Measurements from ENCODE around the gene NR3C1.
A peak's percentile ranks its signal among the peaks of the same experiment; 100 is the strongest.
"Not testable (repeated sequence)": the region's sequence is repeated elsewhere in the genome, so short reads cannot be mapped to it uniquely, and the experiment has no call there.

NR3C1 gene

GRCh38 chr5:143341807-143342570, 61.5 kb downstream of the NR3C1 start:
- DNase-seq (ENCODE audit: low read depth): peak; percentile 52
- Histone ChIP-seq H3K36me3 (ENCODE audit: control insufficient read depth, insufficient read depth, low read length, severe bottlenecking) (no peaks in the 10 kb centered on the region), H3K9ac (ENCODE audit: low read length) (no peak overlapping the region), H3K9me3 (ENCODE audit: control insufficient read depth, low read length) (no peaks in the 10 kb centered on the region), H3K4me3 (ENCODE audit: low read length) (no peak overlapping the region), H3K4me1 (ENCODE audit: control insufficient read depth, insufficient read depth, low read length) (peaks cover 24% of the 10 kb centered on the region), H3K27me3 (replicated peaks; ENCODE audit: control insufficient read depth, insufficient read depth, low read length) (no peaks in the 10 kb centered on the region)

- DNase-seq (ENCODE audit: low read depth): no peak
- Histone ChIP-seq H3K27me3 (replicated peaks; ENCODE audit: control insufficient read depth, insufficient read depth, low read length) (no peaks in the 10 kb centered on the region), H3K4me1 (ENCODE audit: control insufficient read depth, insufficient read depth, low read length) (peaks cover 15% of the 10 kb centered on the region), H3K4me3 (ENCODE audit: low read length) (peak overlapping the region; percentile 27), H3K36me3 (ENCODE audit: control insufficient read depth, insufficient read depth, low read length, severe bottlenecking) (no peaks in the 10 kb centered on the region), H3K9me3 (ENCODE audit: control insufficient read depth, low read length) (no peaks in the 10 kb centered on the region), H3K9ac (ENCODE audit: low read length) (no peak overlapping the region)
Observed at GRCh38 chr5:143340891-143341685, 62.4 kb downstream of the NR3C1 start.

GRCh38 chr5:143338658-143339366, 64.7 kb downstream of the NR3C1 start:
- H3K4me3 ChIP-seq (ENCODE audit: low read length): no peak overlapping the region
- no peak overlapping the region for H3K9ac ChIP-seq (ENCODE audit: low read length)
- H3K36me3 ChIP-seq (ENCODE audit: control insufficient read depth, insufficient read depth, low read length, severe bottlenecking): no peaks in the 10 kb centered on the region
- DNase-seq (ENCODE audit: low read depth): peak; percentile 51
- H3K27me3 ChIP-seq (replicated peaks; ENCODE audit: control insufficient read depth, insufficient read depth, low read length): no peaks in the 10 kb centered on the region
- peaks cover 15% of the 10 kb centered on the region for H3K4me1 ChIP-seq (ENCODE audit: control insufficient read depth, insufficient read depth, low read length)
- no peaks in the 10 kb centered on the region for H3K9me3 ChIP-seq (ENCODE audit: control insufficient read depth, low read length)

- no peak for DNase-seq (ENCODE audit: low read depth)
- Histone ChIP-seq H3K27me3 (replicated peaks; ENCODE audit: control insufficient read depth, insufficient read depth, low read length) (no peaks in the 10 kb centered on the region), H3K36me3 (ENCODE audit: control insufficient read depth, insufficient read depth, low read length, severe bottlenecking) (no peaks in the 10 kb centered on the region)
Observed at GRCh38 chr5:143337946-143338345, 65.5 kb downstream of the NR3C1 start.

GRCh38 chr5:143336485-143336884, 67.0 kb downstream of the NR3C1 start:
- Histone ChIP-seq H3K4me3 (ENCODE audit: low read length) (no peak overlapping the region), H3K9me3 (ENCODE audit: control insufficient read depth, low read length) (no peaks in the 10 kb centered on the region), H3K4me1 (ENCODE audit: control insufficient read depth, insufficient read depth, low read length) (peaks cover 14% of the 10 kb centered on the region), H3K36me3 (ENCODE audit: control insufficient read depth, insufficient read depth, low read length, severe bottlenecking) (no peaks in the 10 kb centered on the region), H3K27me3 (replicated peaks; ENCODE audit: control insufficient read depth, insufficient read depth, low read length) (no peaks in the 10 kb centered on the region), H3K9ac (ENCODE audit: low read length) (no peak overlapping the region)
- no peak for DNase-seq (ENCODE audit: low read depth)

More at GRCh38 chr5:143337946-143338345, 65.5 kb downstream of the NR3C1 start:
- H3K4me3 ChIP-seq (ENCODE audit: low read length): no peak overlapping the region
- H3K4me1 ChIP-seq (ENCODE audit: control insufficient read depth, insufficient read depth, low read length): peaks cover 15% of the 10 kb centered on the region
- no peaks in the 10 kb centered on the region for H3K9me3 ChIP-seq (ENCODE audit: control insufficient read depth, low read length)
- no peak overlapping the region for H3K9ac ChIP-seq (ENCODE audit: low read length)

GRCh38 chr5:143334903-143335302, 68.6 kb downstream of the NR3C1 start:
- no peaks in the 10 kb centered on the region for H3K36me3 ChIP-seq (ENCODE audit: control insufficient read depth, insufficient read depth, low read length, severe bottlenecking)
- no peaks in the 10 kb centered on the region for H3K27me3 ChIP-seq (replicated peaks; ENCODE audit: control insufficient read depth, insufficient read depth, low read length)
- H3K9ac ChIP-seq (ENCODE audit: low read length): no peak overlapping the region
- no peak for DNase-seq (ENCODE audit: low read depth)
- no peaks in the 10 kb centered on the region for H3K9me3 ChIP-seq (ENCODE audit: control insufficient read depth, low read length)
- H3K4me1 ChIP-seq (ENCODE audit: control insufficient read depth, insufficient read depth, low read length): peaks cover 9% of the 10 kb centered on the region
- H3K4me3 ChIP-seq (ENCODE audit: low read length): no peak overlapping the region

GRCh38 chr5:143334380-143334779, 69.1 kb downstream of the NR3C1 start:
- H3K9ac ChIP-seq (ENCODE audit: low read length); H3K36me3 ChIP-seq (ENCODE audit: control insufficient read depth, insufficient read depth, low read length, severe bottlenecking): not testable (repeated sequence)

GRCh38 chr5:143331956-143332355, 71.5 kb downstream of the NR3C1 start:
- DNase-seq (ENCODE audit: low read depth): no peak
- Histone ChIP-seq H3K4me3 (ENCODE audit: low read length) (no peak overlapping the region), H3K9me3 (ENCODE audit: control insufficient read depth, low read length) (no peaks in the 10 kb centered on the region), H3K27me3 (replicated peaks; ENCODE audit: control insufficient read depth, insufficient read depth, low read length) (no peaks in the 10 kb centered on the region), H3K4me1 (ENCODE audit: control insufficient read depth, insufficient read depth, low read length) (peaks cover 26% of the 10 kb centered on the region), H3K9ac (ENCODE audit: low read length) (no peak overlapping the region), H3K36me3 (ENCODE audit: control insufficient read depth, insufficient read depth, low read length, severe bottlenecking) (no peaks in the 10 kb centered on the region)

More at GRCh38 chr5:143334380-143334779, 69.1 kb downstream of the NR3C1 start:
- not testable (repeated sequence) for H3K9me3 ChIP-seq (ENCODE audit: control insufficient read depth, low read length); H3K27me3 ChIP-seq (replicated peaks; ENCODE audit: control insufficient read depth, insufficient read depth, low read length); H3K4me3 ChIP-seq (ENCODE audit: low read length); DNase-seq (ENCODE audit: low read depth)
- peaks cover 14% of the 10 kb centered on the region for H3K4me1 ChIP-seq (ENCODE audit: control insufficient read depth, insufficient read depth, low read length)

GRCh38 chr5:143329843-143330242, 73.6 kb downstream of the NR3C1 start:
- Histone ChIP-seq H3K36me3 (ENCODE audit: control insufficient read depth, insufficient read depth, low read length, severe bottlenecking) (no peaks in the 10 kb centered on the region), H3K9me3 (ENCODE audit: control insufficient read depth, low read length) (no peaks in the 10 kb centered on the region), H3K9ac (ENCODE audit: low read length) (peak overlapping the region; percentile 34), H3K4me3 (ENCODE audit: low read length) (peak overlapping the region; percentile 59), H3K4me1 (ENCODE audit: control insufficient read depth, insufficient read depth, low read length) (peaks cover 26% of the 10 kb centered on the region), H3K27me3 (replicated peaks; ENCODE audit: control insufficient read depth, insufficient read depth, low read length) (no peaks in the 10 kb centered on the region)
- DNase-seq (ENCODE audit: low read depth): no peak

GRCh38 chr5:143328589-143329220, 74.8 kb downstream of the NR3C1 start:
- Histone ChIP-seq H3K4me1 (ENCODE audit: control insufficient read depth, insufficient read depth, low read length) (peaks cover 26% of the 10 kb centered on the region), H3K9me3 (ENCODE audit: control insufficient read depth, low read length) (no peaks in the 10 kb centered on the region), H3K36me3 (ENCODE audit: control insufficient read depth, insufficient read depth, low read length, severe bottlenecking) (no peaks in the 10 kb centered on the region), H3K9ac (ENCODE audit: low read length) (no peak overlapping the region), H3K4me3 (ENCODE audit: low read length) (no peak overlapping the region), H3K27me3 (replicated peaks; ENCODE audit: control insufficient read depth, insufficient read depth, low read length) (no peaks in the 10 kb centered on the region)
- DNase-seq (ENCODE audit: low read depth): no peak

- not testable (repeated sequence) for DNase-seq (ENCODE audit: low read depth); H3K4me3 ChIP-seq (ENCODE audit: low read length); H3K9me3 ChIP-seq (ENCODE audit: control insufficient read depth, low read length); H3K27me3 ChIP-seq (replicated peaks; ENCODE audit: control insufficient read depth, insufficient read depth, low read length); H3K36me3 ChIP-seq (ENCODE audit: control insufficient read depth, insufficient read depth, low read length, severe bottlenecking); H3K9ac ChIP-seq (ENCODE audit: low read length)
- H3K4me1 ChIP-seq (ENCODE audit: control insufficient read depth, insufficient read depth, low read length): peaks cover 32% of the 10 kb centered on the region
Observed at GRCh38 chr5:143325086-143325485, 78.4 kb downstream of the NR3C1 start.
